Panc1 (cell line): ENCODE measurements around the gene GPD1L. TPM values are rescaled to one million over a fixed set of nuclear protein-coding genes. Genes with fewer than 3 reads are reported as not detected.

Experiments
- ATAC-seq: fragments of 200-7000 bp; cut with Tn5 transposase; 2 replicates; pipeline ENCODE4 v1.9.1; 2020; ENCODE audit warnings: mild to moderate bottlenecking, moderate library complexity
- BruUV-seq: library from RNA; stranded (reverse); fragments of 400-500 nt; replicated peaks from 2 replicates; lab custom pipeline; 2021; lab: Mats Ljungman, UMichigan
- CTCF ChIA-PET: fragments of 300-600 bp; sonication (Branson Sonifier 250); formaldehyde crosslinking; loops from one replicate; lab custom pipeline; 2022; ENCODE audit warnings: antibody characterized with exemption; lab: Charles Lee
- POLR2A ChIA-PET: fragments of 300-600 bp; sonication (Branson Sonifier 250); formaldehyde crosslinking; loops from one replicate; lab custom pipeline; 2022; ENCODE audit warnings: antibody characterized with exemption; lab: Charles Lee
- DNase-seq: peaks from one replicate; pipeline ENCODE4 v3.0.0-alpha.2; 2010; ENCODE audit warnings: low read depth, low spot score
- H3K27ac ChIP-seq: 2 replicates; pipeline ENCODE4 v1.5.1; 2011; ENCODE audit warnings: mild to moderate bottlenecking, low read length, inconsistent platforms
- H3K27me3 ChIP-seq: fragments of 200-500 bp; sonication (Bioruptor generic); 2 replicates; pipeline ENCODE4 v1.6.0; 2014; ENCODE audit warnings: low read length, inconsistent platforms; ENCODE audit not compliant: control insufficient read depth, insufficient read depth
- H3K36me3 ChIP-seq: fragments of 200-500 bp; sonication (Bioruptor generic); 2 replicates; pipeline ENCODE4 v1.5.1; 2014; ENCODE audit warnings: inconsistent platforms, mild to moderate bottlenecking, low read length, moderate library complexity; ENCODE audit not compliant: control insufficient read depth, insufficient read depth
- H3K4me1 ChIP-seq: 2 replicates; pipeline ENCODE4 v1.5.1; 2011; ENCODE audit warnings: inconsistent platforms, mild to moderate bottlenecking, low read length, moderate library complexity; ENCODE audit not compliant: control insufficient read depth, insufficient read depth
- H3K4me3 ChIP-seq, 2 experiments: 2 replicates each; pipeline ENCODE4 v1.5.1; 2011 to 2012; ENCODE audit warnings: low read depth in 2 of 2, low read length in 2 of 2, mild to moderate bottlenecking in 2 of 2, inconsistent platforms in 1 of 2, moderate library complexity in 1 of 2
- H3K9me3 ChIP-seq: fragments of 200-500 bp; sonication (Bioruptor generic); 2 replicates; pipeline ENCODE4 v1.5.1; 2014; ENCODE audit warnings: low read depth, mild to moderate bottlenecking, inconsistent platforms, low read length, moderate library complexity; ENCODE audit not compliant: control insufficient read depth, insufficient read depth
- SIN3A ChIP-seq: IDR thresholded peaks from 2 replicates; pipeline ENCODE4 v1.6.1; 2012; ENCODE audit warnings: low read depth, mild to moderate bottlenecking, low read length, moderate library complexity, borderline replicate concordance; ENCODE audit not compliant: insufficient read depth
- in situ Hi-C: cut with HindIII; loops from 2 replicates; pipeline ENCODE4 v1.10.0; 2016; ENCODE audit warnings: low sequenced_read_pairs, low pct_unique_long_range_greater_than_20kb
- intact Hi-C: fragments of 100-400 bp; cut with micrococcal nuclease; formaldehyde crosslinking; loops from one replicate; pipeline ENCODE4 v1.10.0; 2022; ENCODE audit not compliant: unreplicated experiment
- total RNA-seq: library from RNA; stranded (reverse); gene quantifications from one replicate; pipeline ENCODE4 v1.2.1, GENCODE V29; 2021; ENCODE audit not compliant: unreplicated experiment
- TF ChIP-seq, protein P1 (sequence below): fragments of 450-650 bp; IDR thresholded peaks from 2 replicates; pipeline ENCODE4 v1.5.1; 2017; ENCODE audit warnings: mild to moderate bottlenecking

Gene GPD1L
- total RNA-seq, 1 experiment from 2014 or later = 10.5 TPM

DNA sequence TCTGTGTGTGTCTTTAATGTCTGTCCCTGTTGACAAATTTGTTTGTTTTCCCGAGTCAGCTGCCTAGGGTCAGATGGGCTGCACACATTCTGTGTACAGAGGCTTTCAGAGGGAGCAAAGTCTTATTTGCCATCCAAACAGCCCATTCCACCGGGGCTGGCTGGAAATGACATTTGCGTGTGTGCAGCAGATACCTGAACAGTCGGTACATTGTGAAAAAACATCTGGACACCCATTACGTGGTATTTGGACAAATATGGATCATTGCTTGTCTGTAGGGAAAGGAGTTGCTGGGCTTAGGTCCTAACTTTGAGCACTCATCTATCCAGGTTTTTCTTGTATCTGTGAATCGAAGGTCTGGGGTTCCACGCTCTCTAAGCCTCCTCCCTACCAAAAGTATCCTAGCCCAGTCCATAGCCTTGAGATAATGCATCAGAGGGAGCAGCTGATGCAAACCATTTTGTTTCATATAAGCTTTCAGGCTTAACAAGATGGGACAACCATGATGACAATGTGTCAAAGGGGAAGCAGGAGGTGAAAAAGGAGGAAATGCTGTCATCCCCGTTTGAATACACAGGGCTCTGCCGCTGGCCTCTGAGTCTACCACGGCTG is 109.9 kb downstream of the GPD1L start:
- ChIA-PET POLR2A (no interaction called here), CTCF (no interaction called here)
- Histone ChIP-seq H3K4me3 (no peak overlapping the region), H3K36me3 (no peaks in the 10 kb centered on the region), H3K4me1 (no peaks in the 10 kb centered on the region), H3K9me3 (no peaks in the 10 kb centered on the region), H3K27me3 (no peaks in the 10 kb centered on the region; the same call in 1 of the 2 replicates), H3K27ac (no peak overlapping the region)
- DNase-seq (no peak), ATAC-seq (no peak)
- in situ Hi-C loops (no loop called here), intact Hi-C loops (no loop called here)
- no peak for TF ChIP-seq SIN3A
- BruUV-seq = no TSS peak

- Histone ChIP-seq H3K27me3 (no peaks in the 10 kb centered on the region; the same call in 1 of the 2 replicates), H3K9me3 (no peaks in the 10 kb centered on the region), H3K27ac (no peak overlapping the region), H3K4me1 (no peaks in the 10 kb centered on the region), H3K4me3 (no peak overlapping the region), H3K36me3 (no peaks in the 10 kb centered on the region)
- TF ChIP-seq, protein P1, sequence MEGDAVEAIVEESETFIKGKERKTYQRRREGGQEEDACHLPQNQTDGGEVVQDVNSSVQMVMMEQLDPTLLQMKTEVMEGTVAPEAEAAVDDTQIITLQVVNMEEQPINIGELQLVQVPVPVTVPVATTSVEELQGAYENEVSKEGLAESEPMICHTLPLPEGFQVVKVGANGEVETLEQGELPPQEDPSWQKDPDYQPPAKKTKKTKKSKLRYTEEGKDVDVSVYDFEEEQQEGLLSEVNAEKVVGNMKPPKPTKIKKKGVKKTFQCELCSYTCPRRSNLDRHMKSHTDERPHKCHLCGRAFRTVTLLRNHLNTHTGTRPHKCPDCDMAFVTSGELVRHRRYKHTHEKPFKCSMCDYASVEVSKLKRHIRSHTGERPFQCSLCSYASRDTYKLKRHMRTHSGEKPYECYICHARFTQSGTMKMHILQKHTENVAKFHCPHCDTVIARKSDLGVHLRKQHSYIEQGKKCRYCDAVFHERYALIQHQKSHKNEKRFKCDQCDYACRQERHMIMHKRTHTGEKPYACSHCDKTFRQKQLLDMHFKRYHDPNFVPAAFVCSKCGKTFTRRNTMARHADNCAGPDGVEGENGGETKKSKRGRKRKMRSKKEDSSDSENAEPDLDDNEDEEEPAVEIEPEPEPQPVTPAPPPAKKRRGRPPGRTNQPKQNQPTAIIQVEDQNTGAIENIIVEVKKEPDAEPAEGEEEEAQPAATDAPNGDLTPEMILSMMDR = no peak
- intact Hi-C loops (no loop called here), in situ Hi-C loops (no loop called here)
- ChIA-PET POLR2A (no interaction called here), CTCF (interaction anchor here (0.6 kb wide), 1 partner anchor 67 kb away, joined by 3 read pairs; no protein-coding TSS in a partner anchor)
- BruUV-seq = no TSS peak
- no peak for ATAC-seq
- no peak for DNase-seq
Measured at GRCh38 chr3:32217339-32217738, 110.9 kb downstream of the GPD1L start.

Other genes with a start within 250 kb of the GPD1L start
- gene OSBPL10, start 125.4 kb upstream of the GPD1L start, total RNA-seq = 88.1 TPM
- 8.9 TPM for gene ZNF860, start 124.9 kb upstream of the GPD1L start, total RNA-seq
- 9.8 TPM for gene CMTM8, start 132.1 kb downstream of the GPD1L start, total RNA-seq